Activated T-cell treated with anti-CD3 and anti-CD28 coated beads, Interleukin-2, amount 50 U/mL, for 24 hours (primary cell): ENCODE results near the gene ACSBG1.

Source experiments
- DNase-seq: peaks from one replicate; pipeline ENCODE4 v3.0.0-alpha.2; 2020
- H3K27ac Mint-ChIP-seq: 2 replicates; pipeline ENCODE4 v1.8.0; 2020; ENCODE audit warnings: mild to moderate bottlenecking, mixed read lengths
- H3K27me3 Mint-ChIP-seq: 2 replicates; pipeline ENCODE4 v1.8.0; 2020; ENCODE audit warnings: mixed read lengths
- H3K36me3 Mint-ChIP-seq: 2 replicates; pipeline ENCODE4 v1.8.0; 2020; ENCODE audit warnings: low read depth, mixed read lengths
- H3K4me1 Mint-ChIP-seq: 2 replicates; pipeline ENCODE4 v1.8.0; 2020; ENCODE audit warnings: low read depth, mixed read lengths
- H3K4me3 Mint-ChIP-seq: 2 replicates; pipeline ENCODE4 v1.8.0; 2020; ENCODE audit warnings: mild to moderate bottlenecking, moderate library complexity, mixed read lengths
- H3K9me3 Mint-ChIP-seq: 2 replicates; pipeline ENCODE4 v1.8.0; 2020; ENCODE audit warnings: mixed read lengths

Gene ACSBG1

GRCh38 chr15:78206326-78207109 is 27.8 kb downstream of the ACSBG1 start:
- no peaks in the 10 kb centered on the region for H3K9me3 Mint-ChIP-seq
- no peaks in the 10 kb centered on the region for H3K4me1 Mint-ChIP-seq
- H3K4me3 Mint-ChIP-seq: no peak overlapping the region
- DNase-seq: no peak
- no peaks in the 10 kb centered on the region for H3K36me3 Mint-ChIP-seq
- no peaks in the 10 kb centered on the region for H3K27me3 Mint-ChIP-seq
- H3K27ac Mint-ChIP-seq: no peak overlapping the region

- DNase-seq: no peak
- no peaks in the 10 kb centered on the region for H3K36me3 Mint-ChIP-seq
- H3K9me3 Mint-ChIP-seq: no peaks in the 10 kb centered on the region
- H3K4me3 Mint-ChIP-seq: no peak overlapping the region
- H3K27me3 Mint-ChIP-seq: no peaks in the 10 kb centered on the region
- no peaks in the 10 kb centered on the region for H3K4me1 Mint-ChIP-seq
- no peak overlapping the region for H3K27ac Mint-ChIP-seq
These were observed 28.5 kb downstream of the ACSBG1 start for GRCh38 chr15:78205856-78206255.

- no peaks in the 10 kb centered on the region for H3K36me3 Mint-ChIP-seq
- no peaks in the 10 kb centered on the region for H3K27me3 Mint-ChIP-seq
- H3K27ac Mint-ChIP-seq: no peak overlapping the region
- H3K4me1 Mint-ChIP-seq: no peaks in the 10 kb centered on the region
- DNase-seq: no peak
- no peak overlapping the region for H3K4me3 Mint-ChIP-seq
- no peaks in the 10 kb centered on the region for H3K9me3 Mint-ChIP-seq
These were observed 29.0 kb downstream of the ACSBG1 start for GRCh38 chr15:78205337-78205736.

GRCh38 chr15:78204351-78205309 is 29.7 kb downstream of the ACSBG1 start:
- Mint-ChIP-seq H3K4me3 (no peak overlapping the region), H3K27ac (no peak overlapping the region), H3K27me3 (no peaks in the 10 kb centered on the region), H3K9me3 (no peaks in the 10 kb centered on the region), H3K4me1 (no peaks in the 10 kb centered on the region), H3K36me3 (no peaks in the 10 kb centered on the region)
- DNase-seq: no peak

- no peak overlapping the region for H3K27ac Mint-ChIP-seq
- no peaks in the 10 kb centered on the region for H3K4me1 Mint-ChIP-seq
- no peak for DNase-seq
- no peaks in the 10 kb centered on the region for H3K27me3 Mint-ChIP-seq
- no peak overlapping the region for H3K4me3 Mint-ChIP-seq
- no peaks in the 10 kb centered on the region for H3K9me3 Mint-ChIP-seq
- H3K36me3 Mint-ChIP-seq: no peaks in the 10 kb centered on the region
These were observed 30.8 kb downstream of the ACSBG1 start for GRCh38 chr15:78203346-78204225.

- H3K36me3 Mint-ChIP-seq: no peaks in the 10 kb centered on the region
- H3K27me3 Mint-ChIP-seq: no peaks in the 10 kb centered on the region
- no peak for DNase-seq
- no peak overlapping the region for H3K27ac Mint-ChIP-seq
- H3K9me3 Mint-ChIP-seq: no peaks in the 10 kb centered on the region
- no peaks in the 10 kb centered on the region for H3K4me1 Mint-ChIP-seq
- no peak overlapping the region for H3K4me3 Mint-ChIP-seq
These were observed 32.8 kb downstream of the ACSBG1 start for GRCh38 chr15:78201281-78202190.

GRCh38 chr15:78200276-78200930 is 34.0 kb downstream of the ACSBG1 start:
- no peaks in the 10 kb centered on the region for H3K36me3 Mint-ChIP-seq
- no peaks in the 10 kb centered on the region for H3K27me3 Mint-ChIP-seq
- no peak for DNase-seq
- H3K4me1 Mint-ChIP-seq: no peaks in the 10 kb centered on the region
- H3K4me3 Mint-ChIP-seq: no peak overlapping the region
- H3K9me3 Mint-ChIP-seq: no peaks in the 10 kb centered on the region
- H3K27ac Mint-ChIP-seq: no peak overlapping the region

GRCh38 chr15:78197632-78198031 is 36.7 kb downstream of the ACSBG1 start:
- no peak for DNase-seq
- no peaks in the 10 kb centered on the region for H3K36me3 Mint-ChIP-seq
- no peak overlapping the region for H3K27ac Mint-ChIP-seq
- no peaks in the 10 kb centered on the region for H3K9me3 Mint-ChIP-seq
- H3K4me3 Mint-ChIP-seq: no peak overlapping the region
- no peaks in the 10 kb centered on the region for H3K4me1 Mint-ChIP-seq
- H3K27me3 Mint-ChIP-seq: no peaks in the 10 kb centered on the region

- no peaks in the 10 kb centered on the region for H3K27me3 Mint-ChIP-seq
- no peaks in the 10 kb centered on the region for H3K9me3 Mint-ChIP-seq
- H3K4me1 Mint-ChIP-seq: no peaks in the 10 kb centered on the region
- H3K27ac Mint-ChIP-seq: no peak overlapping the region
- no peak overlapping the region for H3K4me3 Mint-ChIP-seq
- H3K36me3 Mint-ChIP-seq: no peaks in the 10 kb centered on the region
- DNase-seq: peak; percentile 70
These were observed 38.6 kb downstream of the ACSBG1 start for GRCh38 chr15:78195735-78196201.

- Mint-ChIP-seq H3K27ac (no peak overlapping the region), H3K4me3 (no peak overlapping the region), H3K36me3 (no peaks in the 10 kb centered on the region), H3K27me3 (no peaks in the 10 kb centered on the region), H3K9me3 (no peaks in the 10 kb centered on the region), H3K4me1 (no peaks in the 10 kb centered on the region)
- no peak for DNase-seq
These were observed 39.8 kb downstream of the ACSBG1 start for GRCh38 chr15:78194568-78194925.

GRCh38 chr15:78193731-78194567 is 40.4 kb downstream of the ACSBG1 start:
- Mint-ChIP-seq H3K27ac (no peak overlapping the region), H3K9me3 (no peaks in the 10 kb centered on the region), H3K4me1 (no peaks in the 10 kb centered on the region), H3K27me3 (no peaks in the 10 kb centered on the region), H3K4me3 (no peak overlapping the region), H3K36me3 (no peaks in the 10 kb centered on the region)
- DNase-seq: no peak

- H3K27me3 Mint-ChIP-seq: no peaks in the 10 kb centered on the region
- DNase-seq: no peak
- no peaks in the 10 kb centered on the region for H3K4me1 Mint-ChIP-seq
- H3K27ac Mint-ChIP-seq: no peak overlapping the region
- no peaks in the 10 kb centered on the region for H3K36me3 Mint-ChIP-seq
- no peaks in the 10 kb centered on the region for H3K9me3 Mint-ChIP-seq
- H3K4me3 Mint-ChIP-seq: no peak overlapping the region
These were observed 41.4 kb downstream of the ACSBG1 start for GRCh38 chr15:78192826-78193594.
